ENCODE data around the gene EHBP1. TPM values are rescaled to one million over a fixed set of nuclear protein-coding genes. Genes with fewer than 3 reads are reported as not detected.

The EHBP1 gene
- total RNA-seq, 6 experiments from 2014 or later, result 40.4 to 66.6 (median 46.3) TPM

GRCh38 chr2:62999905-63000304 lies 294.4 kb downstream of the EHBP1 start:
- peak in 3 of 4 donors; percentile 35 to 66 (median 43) for ATAC-seq

GRCh38 chr2:63000801-63001200 lies 295.3 kb downstream of the EHBP1 start:
- Histone ChIP-seq H3K27me3 (no peaks in the 10 kb centered on the region), H3K27ac (no peak overlapping the region), H3K9me3 (no peaks in the 10 kb centered on the region), H3K4me1 (no peaks in the 10 kb centered on the region), H3K4me3 (no peak overlapping the region), H3K36me3 (peaks cover 0 to 16% (median 8%) of the 10 kb centered on the region in 4 donors)
- intact Hi-C loops (cut with DNase I), result no loop called here
- ATAC-seq, result peak in 1 of 4 donors; percentile 33
- 100% methylated on average over 1 of the region's 1 CpG for WGBS (ENCODE audit: insufficient coverage, low coverage, low lambda C conversion rate, missing lambda C conversion rate)
- DNase-seq, result no peak
- no peak for TF ChIP-seq POLR2A (IDR thresholded peaks at IDR 0.05)
- TF ChIP-seq CTCF (IDR thresholded peaks at IDR 0.05), result no peak

More at GRCh38 chr2:62999905-63000304, 294.4 kb downstream of the EHBP1 start:
- intact Hi-C loops (cut with DNase I), result no loop called here
- WGBS (ENCODE audit: insufficient coverage, low coverage, low lambda C conversion rate, missing lambda C conversion rate), result 85% methylated on average over 1 of the region's 1 CpG
- H3K27me3 ChIP-seq, result no peaks in the 10 kb centered on the region
- H3K27ac ChIP-seq, result no peak overlapping the region
- no peak for DNase-seq
- no peak overlapping the region for H3K4me3 ChIP-seq
- TF ChIP-seq POLR2A (IDR thresholded peaks at IDR 0.05) (no peak), CTCF (IDR thresholded peaks at IDR 0.05) (no peak)
- no peaks in the 10 kb centered on the region for H3K4me1 ChIP-seq
- peaks cover 0 to 16% (median 8%) of the 10 kb centered on the region in 4 donors for H3K36me3 ChIP-seq
- no peaks in the 10 kb centered on the region for H3K9me3 ChIP-seq

GRCh38 chr2:63001576-63001975 lies 296.1 kb downstream of the EHBP1 start:
- H3K27me3 ChIP-seq, result no peaks in the 10 kb centered on the region
- TF ChIP-seq POLR2A (IDR thresholded peaks at IDR 0.05) (no peak), CTCF (IDR thresholded peaks at IDR 0.05) (no peak)
- no peak overlapping the region for H3K27ac ChIP-seq
- H3K9me3 ChIP-seq, result no peaks in the 10 kb centered on the region
- H3K4me1 ChIP-seq, result no peaks in the 10 kb centered on the region
- ATAC-seq (no peak), DNase-seq (no peak)
- intact Hi-C loops (cut with DNase I), result no loop called here
- H3K4me3 ChIP-seq, result no peak overlapping the region
- peaks cover 0 to 14% (median 7%) of the 10 kb centered on the region in 4 donors for H3K36me3 ChIP-seq

GRCh38 chr2:63003351-63003750 lies 297.8 kb downstream of the EHBP1 start:
- ATAC-seq (no peak), DNase-seq (no peak)
- Histone ChIP-seq H3K9me3 (no peaks in the 10 kb centered on the region), H3K4me3 (no peak overlapping the region), H3K27ac (no peak overlapping the region), H3K4me1 (no peaks in the 10 kb centered on the region), H3K36me3 (peaks cover 0 to 9% (median 5%) of the 10 kb centered on the region in 4 donors), H3K27me3 (no peaks in the 10 kb centered on the region)
- intact Hi-C loops (cut with DNase I), result no loop called here
- TF ChIP-seq CTCF (IDR thresholded peaks at IDR 0.05) (no peak), POLR2A (IDR thresholded peaks at IDR 0.05) (no peak)
- WGBS (ENCODE audit: insufficient coverage, low coverage, low lambda C conversion rate, missing lambda C conversion rate), result 93% methylated on average over 4 of the region's 4 CpGs

GRCh38 chr2:63007813-63008458 lies 302.4 kb downstream of the EHBP1 start:
- no peak overlapping the region for H3K27ac ChIP-seq
- TF ChIP-seq CTCF (IDR thresholded peaks at IDR 0.05) (no peak), POLR2A (IDR thresholded peaks at IDR 0.05) (no peak)
- no peak for DNase-seq
- H3K4me1 ChIP-seq, result no peaks in the 10 kb centered on the region
- peaks cover 0 to 9% (median under 1%) of the 10 kb centered on the region in 4 donors for H3K36me3 ChIP-seq
- no peaks in the 10 kb centered on the region for H3K9me3 ChIP-seq
- ATAC-seq, result no peak
- intact Hi-C loops (cut with DNase I), result no loop called here
- no peaks in the 10 kb centered on the region for H3K27me3 ChIP-seq
- no peak overlapping the region for H3K4me3 ChIP-seq
